ENCODE results near the gene DHRS3.
A peak's percentile ranks its signal among the peaks of the same experiment; 100 is the strongest.
"Not testable (repeated sequence)": the region's sequence is repeated elsewhere in the genome, so short reads cannot be mapped to it uniquely, and the experiment has no call there.

Gene DHRS3

DNA sequence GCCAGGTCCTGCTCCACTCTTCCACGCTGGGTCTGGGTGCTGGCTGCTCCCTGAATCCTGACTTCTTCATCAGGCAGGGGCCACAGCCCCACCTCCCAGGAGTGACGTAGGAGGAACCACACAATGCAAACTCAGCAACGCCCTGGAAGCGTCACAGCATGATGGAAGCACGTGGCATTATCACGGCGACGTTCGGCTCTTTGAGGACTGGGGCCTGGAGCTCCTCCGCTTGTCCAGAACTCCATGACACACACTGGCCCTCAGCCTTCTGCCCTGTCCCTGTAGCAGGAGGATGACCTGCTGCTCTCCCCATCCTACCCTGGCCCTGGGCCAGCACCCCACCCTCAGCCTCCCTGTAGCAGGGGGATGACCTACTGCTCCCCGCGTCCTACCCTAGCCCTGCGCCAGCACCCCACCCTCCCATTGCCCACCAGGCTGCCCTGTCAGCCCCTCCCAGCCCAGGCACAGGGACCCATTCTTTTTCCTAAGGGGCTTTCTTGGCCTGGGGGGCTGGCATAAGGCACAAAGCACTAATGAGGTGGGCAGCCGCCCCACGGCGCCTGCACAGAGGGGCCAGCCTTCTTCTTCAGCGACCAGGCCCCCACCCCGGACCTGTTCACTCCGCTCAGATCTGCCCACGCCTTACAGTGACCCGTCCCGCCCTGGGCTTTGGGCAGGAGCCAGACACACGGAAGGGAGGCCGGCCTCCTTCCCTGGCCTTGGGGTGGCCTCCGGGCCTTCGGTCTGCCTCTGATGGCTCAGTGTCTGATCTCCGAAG is 65.7 kb downstream of the DHRS3 start:
- no peak for DNase-seq

DNA sequence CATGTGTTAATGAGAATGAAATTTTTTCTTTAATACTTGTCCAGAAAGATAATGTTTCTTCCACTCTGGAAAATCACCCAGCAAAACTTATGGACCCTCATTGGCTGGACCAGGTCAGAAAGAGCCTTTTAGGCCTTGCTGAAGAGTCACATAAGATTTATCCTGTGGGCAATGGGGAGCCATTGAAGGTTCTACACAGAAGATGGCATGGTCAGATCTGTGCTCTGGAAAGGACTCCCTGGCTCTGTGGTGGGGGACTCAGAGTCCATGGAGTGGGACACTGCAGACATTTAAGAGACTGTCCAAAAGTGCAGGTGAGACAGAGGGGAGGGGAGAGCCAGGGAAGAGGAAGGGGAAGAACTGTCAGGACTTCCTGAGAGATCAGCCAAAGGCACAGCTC is 66.4 kb downstream of the DHRS3 start:
- no peak for DNase-seq

GRCh38 chr1:12549460-12550349 is 68.3 kb downstream of the DHRS3 start:
- DNase-seq = no peak

- DNase-seq = no peak
Observed at GRCh38 chr1:12548973-12549459, 69.0 kb downstream of the DHRS3 start.

- no peak for DNase-seq
Observed at GRCh38 chr1:12548279-12548972, 69.6 kb downstream of the DHRS3 start.

- DNase-seq = no peak
Observed at GRCh38 chr1:12547586-12548225, 70.3 kb downstream of the DHRS3 start.

DNA sequence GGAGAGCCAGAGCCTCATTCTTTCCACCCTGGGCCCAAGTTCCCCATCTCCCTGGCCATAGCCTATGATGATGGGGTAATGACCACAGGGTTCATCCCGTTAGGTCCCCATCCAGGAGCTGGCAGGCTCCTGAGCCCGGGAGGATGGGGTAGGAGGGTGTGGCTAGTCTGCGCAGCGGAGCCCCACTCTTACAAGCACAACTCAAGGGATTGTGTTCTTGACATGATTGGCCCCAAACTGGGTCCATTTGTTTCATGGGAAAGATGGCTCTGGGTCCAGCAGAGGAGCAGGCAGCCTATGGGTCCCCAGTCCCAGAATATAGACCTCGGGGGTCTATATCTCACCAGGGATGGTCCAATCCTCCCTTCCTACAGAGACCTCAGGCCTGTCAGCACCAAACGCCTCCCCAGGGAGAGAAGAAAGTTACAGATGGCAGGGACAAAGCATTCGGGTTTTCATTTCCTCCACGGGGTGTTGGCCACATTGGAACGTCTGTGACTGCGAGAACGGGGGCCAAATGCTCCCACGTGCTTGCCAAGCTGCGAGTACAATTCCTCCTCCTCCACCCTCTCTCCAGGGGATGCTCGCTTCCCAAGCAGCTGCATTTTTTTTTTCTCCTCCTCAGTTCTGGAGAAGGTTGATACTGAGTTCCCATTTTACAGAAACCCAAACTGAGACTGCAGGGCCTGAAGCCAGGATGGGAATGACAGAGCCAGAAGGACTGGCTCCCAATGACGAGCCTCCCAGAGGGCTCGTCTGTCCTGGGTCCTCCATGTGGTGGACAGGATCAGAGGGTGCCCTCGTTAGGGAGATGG is 71.0 kb downstream of the DHRS3 start:
- no peak for DNase-seq

DNA sequence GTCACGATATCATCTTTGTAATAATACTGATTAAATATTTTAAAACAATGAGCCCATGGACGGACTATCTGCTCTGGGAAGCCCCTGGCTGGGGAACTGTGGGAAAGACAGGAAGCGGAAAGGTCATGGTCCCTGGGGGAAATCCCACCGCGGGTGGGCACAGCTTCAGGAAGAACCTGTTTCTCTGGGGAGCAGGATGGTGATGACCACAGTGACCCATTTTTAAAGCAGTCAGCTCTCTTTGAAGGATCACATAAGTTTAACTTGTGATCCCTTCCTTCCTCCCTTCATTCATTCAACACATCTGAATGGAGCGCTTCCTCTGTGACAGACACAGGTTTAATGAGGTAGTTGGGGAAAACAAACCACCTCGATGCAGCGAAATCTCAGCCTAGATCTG is 73.0 kb downstream of the DHRS3 start:
- no peak for DNase-seq

GRCh38 chr1:12544357-12544756 is 73.7 kb downstream of the DHRS3 start:
- DNase-seq = no peak

GRCh38 chr1:12543740-12544154 is 74.3 kb downstream of the DHRS3 start:
- no peak for DNase-seq

- no peak for DNase-seq
Observed at GRCh38 chr1:12542616-12543592, 75.1 kb downstream of the DHRS3 start.

GRCh38 chr1:12542138-12542465 is 75.9 kb downstream of the DHRS3 start:
- no peak for DNase-seq

GRCh38 chr1:12541274-12542137 is 76.5 kb downstream of the DHRS3 start:
- DNase-seq = peak; percentile 58

GRCh38 chr1:12540580-12541273 is 77.3 kb downstream of the DHRS3 start:
- DNase-seq = no peak

- DNase-seq = peak; percentile 20
Observed at GRCh38 chr1:12539705-12540579, 78.1 kb downstream of the DHRS3 start.

- no peak for DNase-seq
Observed at GRCh38 chr1:12539320-12539704, 78.7 kb downstream of the DHRS3 start.

DNA sequence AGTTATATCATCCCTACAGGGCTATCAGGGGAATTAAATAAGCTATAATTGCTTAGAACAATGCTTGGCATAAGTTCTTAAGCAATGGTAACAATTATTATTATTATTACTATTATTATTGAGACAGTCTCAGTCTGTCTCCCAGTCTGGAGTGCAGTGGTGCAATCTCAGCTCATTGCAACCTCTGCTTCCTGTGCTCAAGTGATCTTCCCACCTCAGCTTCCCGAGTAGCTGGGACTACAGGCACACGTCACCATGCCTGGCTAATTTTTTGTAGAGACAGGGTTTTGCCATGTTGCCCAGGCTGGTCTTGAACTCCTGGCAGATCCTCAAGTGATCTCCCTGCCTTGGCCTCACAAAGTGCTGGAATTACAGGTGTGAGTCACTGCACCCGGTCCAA is 79.5 kb downstream of the DHRS3 start:
- not testable (repeated sequence) for DNase-seq

DNA sequence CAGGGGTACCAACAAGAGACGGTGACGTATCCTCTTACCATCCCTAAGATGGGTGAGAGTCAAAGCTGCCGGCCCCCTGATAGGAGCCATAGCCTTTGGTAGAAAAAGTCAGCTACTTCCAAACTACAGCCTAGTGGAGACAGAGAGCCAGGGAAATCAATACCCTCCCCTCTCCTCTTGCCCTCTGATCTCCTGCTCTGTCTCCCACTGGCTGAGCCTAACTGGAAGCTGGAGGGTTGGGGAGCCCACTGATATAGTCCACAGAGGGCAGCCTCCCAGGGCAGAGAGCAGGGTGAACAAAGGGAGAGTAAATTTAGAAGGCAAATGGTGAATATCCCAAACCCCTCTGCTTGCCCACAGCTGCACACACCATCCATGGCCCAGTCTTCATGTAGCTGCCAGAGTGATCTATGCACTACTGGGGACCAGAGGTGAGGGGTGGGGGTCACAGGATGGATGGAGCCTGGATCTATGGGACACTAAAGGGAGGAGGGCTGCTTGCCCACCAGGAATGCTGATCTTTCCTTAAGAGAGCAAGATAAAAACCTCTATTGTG is 80.0 kb downstream of the DHRS3 start:
- no peak for DNase-seq

Measured in MV-4-11 (cell line).